ENCODE measurements around the gene CATSPERD.

CATSPERD gene

GRCh38 chr19:5719961-5720790 is at the start of gene CATSPERD, which contains the start of gene LONP1:
TSS of gene CATSPERD (plus strand) at chr19:5720637. CDS start at chr19:5720738, 101 bp downstream.
TSS of gene LONP1 (minus strand) at chr19:5720146. CDS start at chr19:5720132, 14 bp downstream.
- DNase-seq (ENCODE audit: low read depth) = peak; percentile 97

GRCh38 chr19:5671600-5671999 is 48.8 kb upstream of the CATSPERD start:
- DNase-seq (ENCODE audit: low read depth) = no peak

- DNase-seq (ENCODE audit: low read depth) = no peak
These were observed 47.6 kb upstream of the CATSPERD start for GRCh38 chr19:5672708-5673459.

GRCh38 chr19:5673752-5674151 is 46.7 kb upstream of the CATSPERD start:
- DNase-seq (ENCODE audit: low read depth) = no peak

- no peak for DNase-seq (ENCODE audit: low read depth)
These were observed 45.7 kb upstream of the CATSPERD start for GRCh38 chr19:5674714-5675113.

GRCh38 chr19:5676105-5676771 is 44.2 kb upstream of the CATSPERD start:
- no peak for DNase-seq (ENCODE audit: low read depth)

- no peak for DNase-seq (ENCODE audit: low read depth)
These were observed 43.7 kb upstream of the CATSPERD start for GRCh38 chr19:5676772-5677105.

- no peak for DNase-seq (ENCODE audit: low read depth)
These were observed 43.3 kb upstream of the CATSPERD start for GRCh38 chr19:5677136-5677535.

- DNase-seq (ENCODE audit: low read depth) = no peak
These were observed 42.9 kb upstream of the CATSPERD start for GRCh38 chr19:5677580-5677979.

GRCh38 chr19:5678071-5678718 is 42.2 kb upstream of the CATSPERD start:
- DNase-seq (ENCODE audit: low read depth) = no peak

- no peak for DNase-seq (ENCODE audit: low read depth)
These were observed 41.0 kb upstream of the CATSPERD start for GRCh38 chr19:5679289-5680083.

GRCh38 chr19:5680084-5680436 is 40.4 kb upstream of the CATSPERD start:
- DNase-seq (ENCODE audit: low read depth) = no peak

GRCh38 chr19:5680437-5681368 is 39.7 kb upstream of the CATSPERD start, which contains the start of the genes HSD11B1L and MICOS13:
TSS of gene HSD11B1L (plus strand) at chr19:5681027. CDS start at chr19:5684833, 3,806 bp downstream.
TSS of gene MICOS13 (minus strand) at chr19:5680516. CDS start at chr19:5680486, 30 bp downstream.
- DNase-seq (ENCODE audit: low read depth) = peak; percentile 97

GRCh38 chr19:5681391-5682106 is 38.9 kb upstream of the CATSPERD start:
- DNase-seq (ENCODE audit: low read depth) = no peak

GRCh38 chr19:5682107-5682482 is 38.3 kb upstream of the CATSPERD start:
- DNase-seq (ENCODE audit: low read depth) = no peak

- no peak for DNase-seq (ENCODE audit: low read depth)
These were observed 37.1 kb upstream of the CATSPERD start for GRCh38 chr19:5683177-5683886.

- DNase-seq (ENCODE audit: low read depth) = no peak
These were observed 35.6 kb upstream of the CATSPERD start for GRCh38 chr19:5684694-5685430.

- no peak for DNase-seq (ENCODE audit: low read depth)
These were observed 34.2 kb upstream of the CATSPERD start for GRCh38 chr19:5686326-5686646.
